Fibroblast of lung (primary cell): ENCODE measurements around the gene FHIT. TPM values are rescaled to one million over a fixed set of nuclear protein-coding genes. Genes with fewer than 3 reads are reported as not detected.
"Not testable (repeated sequence)": the region's sequence is repeated elsewhere in the genome, so short reads cannot be mapped to it uniquely, and the experiment has no call there.

ENCODE experiments used
- DNase-seq, 2 donors: peaks; one replicate each; pipeline versions ENCODE4 v3.0.0 to v3.0.0-alpha.2; 2010; ENCODE audit warnings: low read depth in 2 of 2
- H2AFZ ChIP-seq: 2 replicates; pipeline ENCODE4 v1.5.1; 2012; ENCODE audit warnings: low read length, control low read depth, inconsistent platforms
- H3K27ac ChIP-seq: 2 replicates; pipeline ENCODE4 v1.5.1; 2011; ENCODE audit warnings: low read length, control low read depth; ENCODE audit not compliant: insufficient read depth
- H3K27me3 ChIP-seq: 2 replicates; pipeline ENCODE4 v1.5.1; 2011; ENCODE audit warnings: mild to moderate bottlenecking, low read length; ENCODE audit not compliant: control insufficient read depth, insufficient read depth
- H3K36me3 ChIP-seq: 2 replicates; pipeline ENCODE4 v1.5.1; 2011; ENCODE audit warnings: low read length; ENCODE audit not compliant: control insufficient read depth, insufficient read depth
- H3K4me1 ChIP-seq: 2 replicates; pipeline ENCODE4 v1.5.1; 2011; ENCODE audit warnings: low read length; ENCODE audit not compliant: control insufficient read depth, insufficient read depth; ENCODE audit errors: extremely low read depth
- H3K4me2 ChIP-seq: 2 replicates; pipeline ENCODE4 v1.5.1; 2011; ENCODE audit warnings: low read length, control low read depth; ENCODE audit not compliant: insufficient read depth; ENCODE audit errors: extremely low read depth
- H3K4me3 ChIP-seq, 4 experiments: fragments of 200-600 bp in 1 of 4; sonication (generic) in 1 of 4; replicated peaks in 1 of 4; 2 replicates each; pipeline ENCODE4 v1.5.1; 2011 to 2016; ENCODE audit warnings: low read length in 4 of 4, low read depth in 3 of 4, mild to moderate bottlenecking in 3 of 4, control low read depth in 2 of 4, inconsistent platforms in 1 of 4, mixed read lengths in 1 of 4; ENCODE audit not compliant: insufficient read depth in 1 of 4; ENCODE audit errors: control extremely low read depth in 1 of 4
- H3K79me2 ChIP-seq: 2 replicates; pipeline ENCODE4 v1.5.1; 2012; ENCODE audit warnings: mild to moderate bottlenecking, low read length, inconsistent platforms; ENCODE audit not compliant: control insufficient read depth, insufficient read depth
- H3K9ac ChIP-seq: 2 replicates; pipeline ENCODE4 v1.5.1; 2011; ENCODE audit warnings: mild to moderate bottlenecking, low read length, control low read depth; ENCODE audit not compliant: insufficient read depth
- H3K9me3 ChIP-seq: 2 replicates; pipeline ENCODE4 v1.5.1; 2012; ENCODE audit warnings: low read depth, low read length; ENCODE audit not compliant: control insufficient read depth, insufficient read depth
- H4K20me1 ChIP-seq: 2 replicates; pipeline ENCODE4 v1.5.1; 2011; ENCODE audit warnings: low read length; ENCODE audit not compliant: control insufficient read depth, insufficient read depth; ENCODE audit errors: extremely low read depth
- CTCF ChIP-seq, 2 donors: IDR thresholded peaks in 1 of 2; conservative IDR thresholded peaks in 1 of 2; 1 replicate in 1 of 2; 2 replicates in 1 of 2; pipeline ENCODE4 v1.5.1; 2011 to 2012; ENCODE audit warnings: low read length in 2 of 2, control low read depth in 1 of 2, inconsistent platforms in 1 of 2, low read depth in 1 of 2, mild to moderate bottlenecking in 1 of 2
- EZH2 ChIP-seq: IDR thresholded peaks from 2 replicates; pipeline ENCODE4 v1.5.1; 2012; ENCODE audit warnings: low read length, control low read depth, mild to moderate bottlenecking; ENCODE audit errors: missing control alignments
- polyA plus RNA-seq, 2 donors: library from polyadenylated mRNA; depleted of rRNA in 1 of 2; stranded (reverse) in 1 of 2; unstranded in 1 of 2; fragments of >200 nt; gene quantifications; 2 replicates each; pipeline ENCODE4 v1.2.1, GENCODE V29; 2011 to 2012; ENCODE audit warnings: missing spikeins in 1 of 2
- total RNA-seq: library from RNA; depleted of rRNA; stranded (reverse); fragments of >200 nt; gene quantifications from 2 replicates; pipeline ENCODE4 v1.2.1, GENCODE V29; 2014

Gene FHIT
- total and polyA plus RNA-seq, 2 donors (not counting 1 experiment from before 2014, with no cell fraction given) = 0.79 to 2.1 TPM

DNA sequence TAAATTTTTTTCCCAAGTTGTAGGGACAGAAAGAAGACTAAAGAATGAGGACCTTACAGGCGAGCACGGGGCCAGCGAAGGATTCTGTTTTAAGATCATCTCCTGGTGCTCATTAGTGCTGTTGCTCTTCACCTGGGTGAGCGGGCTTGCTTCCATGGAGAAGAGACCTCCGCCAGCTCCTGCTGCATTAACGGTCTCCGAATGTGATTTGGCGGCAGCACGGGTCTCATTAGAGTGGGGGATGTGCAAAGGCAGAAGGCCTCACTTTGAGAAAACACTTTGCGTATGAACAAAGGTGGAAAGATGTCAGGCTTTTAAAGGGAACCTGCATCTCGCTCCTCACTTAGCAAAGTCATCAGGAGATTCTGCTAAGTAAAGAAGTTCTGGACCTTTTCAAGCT is 1448.0 kb downstream of the FHIT start:
- Histone ChIP-seq H3K27me3 (no peaks in the 10 kb centered on the region), H3K36me3 (no peaks in the 10 kb centered on the region), H3K9ac (no peak overlapping the region), H3K4me3 (no peak overlapping the region), H3K27ac (no peak overlapping the region), H2AFZ (no peak overlapping the region), H3K9me3 (no peaks in the 10 kb centered on the region), H3K4me1 (no peaks in the 10 kb centered on the region), H3K79me2 (no peaks in the 10 kb centered on the region), H3K4me2 (no peak overlapping the region), H4K20me1 (no peaks in the 10 kb centered on the region)
- DNase-seq = no peak
- TF ChIP-seq CTCF (conservative IDR thresholded peaks at IDR 0.05 in 1 of 2, IDR thresholded peaks at IDR 0.05 in 1 of 2; ENCODE audit: low read depth in 1 of 2, low read length in 2 of 2) = no peak

DNA sequence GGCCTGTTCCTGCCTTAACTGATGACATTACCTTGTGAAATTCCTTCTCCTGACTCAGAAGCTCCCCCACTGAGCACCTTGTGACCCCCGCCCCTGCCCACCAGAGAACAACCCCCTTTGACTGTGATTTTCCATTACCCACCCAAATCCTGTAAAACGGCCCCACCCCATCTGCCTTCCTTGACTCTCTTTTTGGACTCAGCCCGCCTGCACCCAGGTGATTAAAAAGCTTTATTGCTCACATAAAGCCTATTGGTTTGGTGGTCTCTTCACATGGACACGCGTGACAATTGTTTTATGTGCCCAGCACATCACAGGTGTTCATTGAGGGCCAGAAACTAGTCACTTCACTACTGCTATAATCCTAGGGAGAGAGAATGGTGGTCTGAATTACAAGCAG is 1448.8 kb downstream of the FHIT start:
- not testable (repeated sequence) for H3K36me3 ChIP-seq, H3K9ac ChIP-seq, DNase-seq, H3K4me2 ChIP-seq, H3K27ac ChIP-seq, H3K4me1 ChIP-seq, H4K20me1 ChIP-seq, H3K4me3 ChIP-seq, H3K9me3 ChIP-seq, H2AFZ ChIP-seq, H3K27me3 ChIP-seq, H3K79me2 ChIP-seq

GRCh38 chr3:59802045-59802444 is 1449.2 kb downstream of the FHIT start:
- H3K27me3 ChIP-seq = no peaks in the 10 kb centered on the region
- no peak overlapping the region for H3K27ac ChIP-seq
- no peaks in the 10 kb centered on the region for H4K20me1 ChIP-seq
- no peak overlapping the region for H3K4me3 ChIP-seq
- H3K4me1 ChIP-seq = no peaks in the 10 kb centered on the region
- H2AFZ ChIP-seq = no peak overlapping the region
- no peaks in the 10 kb centered on the region for H3K9me3 ChIP-seq
- H3K36me3 ChIP-seq = no peaks in the 10 kb centered on the region
- TF ChIP-seq CTCF (conservative IDR thresholded peaks at IDR 0.05 in 1 of 2, IDR thresholded peaks at IDR 0.05 in 1 of 2; ENCODE audit: low read depth in 1 of 2, low read length in 2 of 2) (no peak), EZH2 (no peak)
- no peaks in the 10 kb centered on the region for H3K79me2 ChIP-seq
- H3K4me2 ChIP-seq = no peak overlapping the region
- no peak overlapping the region for H3K9ac ChIP-seq
- no peak for DNase-seq

- TF ChIP-seq CTCF (conservative IDR thresholded peaks at IDR 0.05 in 1 of 2, IDR thresholded peaks at IDR 0.05 in 1 of 2; ENCODE audit: low read depth in 1 of 2, low read length in 2 of 2) = no peak
- Histone ChIP-seq H3K9me3 (no peaks in the 10 kb centered on the region), H3K9ac (no peak overlapping the region), H3K4me3 (no peak overlapping the region), H3K79me2 (no peaks in the 10 kb centered on the region), H3K4me2 (no peak overlapping the region), H3K36me3 (no peaks in the 10 kb centered on the region), H2AFZ (no peak overlapping the region), H3K27me3 (no peaks in the 10 kb centered on the region), H3K27ac (no peak overlapping the region), H4K20me1 (no peaks in the 10 kb centered on the region), H3K4me1 (no peaks in the 10 kb centered on the region)
- no peak for DNase-seq
Observed at GRCh38 chr3:59800481-59800880, 1450.8 kb downstream of the FHIT start.
